ENCODE measurements around the gene INPP4B.

DNA sequence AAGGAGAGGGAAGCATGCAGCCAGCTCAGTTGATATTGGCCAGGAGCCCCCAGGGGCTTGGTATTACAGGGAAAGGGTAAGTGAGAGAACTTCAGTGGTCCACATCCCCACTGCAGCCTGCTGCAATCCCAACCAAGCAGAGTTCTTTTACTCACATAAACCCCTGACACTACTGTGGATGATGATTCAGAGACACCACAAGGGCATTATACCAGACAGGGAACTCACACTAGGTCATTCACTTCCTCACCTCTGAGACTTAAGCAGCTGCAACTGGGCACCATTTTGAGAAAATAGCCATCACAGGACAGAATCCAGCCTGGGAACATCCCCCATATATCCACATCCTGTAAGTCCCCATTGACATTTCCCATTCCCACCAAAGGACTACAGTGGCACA lies 248.0 kb downstream of the INPP4B start:
- TF ChIP-seq, protein P1, sequence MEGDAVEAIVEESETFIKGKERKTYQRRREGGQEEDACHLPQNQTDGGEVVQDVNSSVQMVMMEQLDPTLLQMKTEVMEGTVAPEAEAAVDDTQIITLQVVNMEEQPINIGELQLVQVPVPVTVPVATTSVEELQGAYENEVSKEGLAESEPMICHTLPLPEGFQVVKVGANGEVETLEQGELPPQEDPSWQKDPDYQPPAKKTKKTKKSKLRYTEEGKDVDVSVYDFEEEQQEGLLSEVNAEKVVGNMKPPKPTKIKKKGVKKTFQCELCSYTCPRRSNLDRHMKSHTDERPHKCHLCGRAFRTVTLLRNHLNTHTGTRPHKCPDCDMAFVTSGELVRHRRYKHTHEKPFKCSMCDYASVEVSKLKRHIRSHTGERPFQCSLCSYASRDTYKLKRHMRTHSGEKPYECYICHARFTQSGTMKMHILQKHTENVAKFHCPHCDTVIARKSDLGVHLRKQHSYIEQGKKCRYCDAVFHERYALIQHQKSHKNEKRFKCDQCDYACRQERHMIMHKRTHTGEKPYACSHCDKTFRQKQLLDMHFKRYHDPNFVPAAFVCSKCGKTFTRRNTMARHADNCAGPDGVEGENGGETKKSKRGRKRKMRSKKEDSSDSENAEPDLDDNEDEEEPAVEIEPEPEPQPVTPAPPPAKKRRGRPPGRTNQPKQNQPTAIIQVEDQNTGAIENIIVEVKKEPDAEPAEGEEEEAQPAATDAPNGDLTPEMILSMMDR (IDR thresholded peaks at IDR 0.05): no peak
- TF ChIP-seq POLR2A (IDR thresholded peaks at IDR 0.05): no peak

Data from testis (tissue), 2 donors.